GM19043 (cell line): ENCODE results near the gene TMEM98.
"Not testable (repeated sequence)": the region's sequence is repeated elsewhere in the genome, so short reads cannot be mapped to it uniquely, and the experiment has no call there.

Experiments
- ATAC-seq: cut with Tn5 transposase; IDR thresholded peaks from one replicate; pipeline ENCODE4 v1.9.1; 2021; ENCODE audit warnings: low read depth; ENCODE audit not compliant: unreplicated experiment

Gene TMEM98

GRCh38 chr17:32913593-32913992 is 14.4 kb upstream of the TMEM98 start:
- ATAC-seq, result no peak

DNA sequence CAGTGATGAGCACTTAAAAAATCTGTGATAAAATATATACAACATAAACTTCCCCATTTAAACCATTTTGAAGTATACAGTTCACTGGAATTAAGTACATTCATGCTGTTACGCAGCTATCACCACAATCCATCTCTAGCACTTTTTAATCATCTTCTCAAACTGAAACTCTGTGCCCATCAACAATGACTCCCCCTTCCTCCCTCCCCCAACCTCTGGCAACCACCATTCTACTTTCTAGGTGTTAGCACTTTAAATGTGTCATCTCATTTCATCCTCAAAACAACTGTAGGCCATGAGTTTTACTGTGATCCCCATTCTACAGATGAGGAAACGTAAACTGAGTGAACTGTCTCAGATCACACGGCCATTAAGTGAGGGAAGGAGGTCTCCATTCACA is 13.8 kb upstream of the TMEM98 start:
- no peak for ATAC-seq

- ATAC-seq, result no peak
Observed at GRCh38 chr17:32915245-32915644, 12.7 kb upstream of the TMEM98 start.

DNA sequence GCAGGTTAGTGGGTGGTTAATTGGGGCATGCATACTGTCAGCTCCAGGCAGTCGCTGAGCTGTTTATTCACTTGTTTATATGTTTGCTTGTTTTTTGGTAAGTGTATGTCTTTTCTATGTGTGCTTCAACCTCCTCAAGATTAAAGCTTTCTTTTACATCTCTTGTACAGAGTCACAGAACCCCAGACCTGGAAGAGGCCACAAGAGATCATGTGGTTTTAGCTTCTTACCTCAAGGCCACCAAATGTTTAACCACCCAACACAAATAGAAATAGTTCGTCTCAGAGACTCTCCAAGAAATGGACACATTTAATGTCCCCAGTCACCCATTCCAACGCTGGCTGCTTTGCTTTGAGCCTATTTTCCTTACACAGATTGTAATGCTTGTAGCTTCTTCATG is 11.8 kb upstream of the TMEM98 start:
- ATAC-seq, result no peak

GRCh38 chr17:32917081-32917480 is 10.9 kb upstream of the TMEM98 start:
- ATAC-seq, result no peak

- ATAC-seq, result no peak
Observed at GRCh38 chr17:32917842-32918241, 10.1 kb upstream of the TMEM98 start.

DNA sequence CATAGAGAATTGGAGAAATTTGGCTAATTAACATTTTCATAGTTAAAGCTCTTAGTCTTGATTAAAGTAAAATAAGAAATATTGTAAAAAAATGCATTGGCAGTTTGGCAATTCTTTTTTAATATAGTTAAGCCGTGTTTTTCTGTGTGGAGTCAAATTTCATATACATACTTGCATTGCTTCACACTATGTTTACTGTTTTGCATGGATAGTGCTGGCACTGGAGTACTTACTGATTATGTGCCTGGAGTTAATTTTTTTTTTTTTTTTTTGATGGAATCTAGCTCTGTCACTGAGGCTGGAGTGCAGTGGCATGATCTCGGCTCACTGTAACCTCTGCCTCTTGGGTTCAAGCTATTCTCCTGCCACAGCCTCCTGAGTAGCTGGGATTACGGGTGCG is 8.1 kb upstream of the TMEM98 start:
- ATAC-seq, result not testable (repeated sequence)

GRCh38 chr17:32920293-32920692 is 7.7 kb upstream of the TMEM98 start:
- no peak for ATAC-seq

GRCh38 chr17:32921017-32921416 is 6.9 kb upstream of the TMEM98 start:
- no peak for ATAC-seq

DNA sequence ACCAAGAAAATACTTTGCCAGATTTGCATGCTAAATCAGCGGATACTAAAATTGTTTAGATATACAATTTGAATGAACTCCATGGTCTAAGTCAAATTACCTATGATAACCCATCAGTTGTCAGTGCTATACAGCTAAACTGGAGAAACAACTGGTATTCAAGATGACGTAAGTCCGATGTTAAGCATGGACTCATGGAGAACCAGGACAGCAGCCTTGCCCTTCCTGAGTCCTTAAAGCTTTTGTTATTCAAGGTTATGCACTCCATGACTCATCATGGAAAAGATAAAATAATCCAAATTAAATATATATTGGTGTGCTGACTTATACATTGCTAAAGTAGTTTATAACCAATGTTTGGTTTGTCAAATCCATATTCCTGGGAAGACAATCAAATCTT is 4.0 kb upstream of the TMEM98 start:
- not testable (repeated sequence) for ATAC-seq

- no peak for ATAC-seq
Observed at GRCh38 chr17:32926183-32926582, 1.8 kb upstream of the TMEM98 start.

DNA sequence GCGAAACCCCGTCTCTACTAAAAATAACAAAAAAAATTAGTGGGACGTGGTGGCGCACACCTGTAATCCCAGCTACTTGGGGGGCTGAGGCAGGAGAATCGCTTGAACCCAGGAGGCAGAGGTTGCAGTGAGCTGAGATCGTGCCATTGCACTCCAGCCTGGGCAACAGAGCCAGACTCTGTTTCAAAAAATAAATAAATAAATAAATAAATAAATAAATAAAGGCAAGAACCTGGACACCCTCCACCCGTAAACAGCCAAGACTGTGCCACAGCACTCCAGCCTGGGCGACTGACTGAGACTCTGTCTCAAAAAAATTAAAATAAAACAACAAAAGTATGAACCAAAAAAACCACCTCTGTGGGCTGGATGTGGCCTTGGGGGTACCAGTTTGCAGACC is 1.2 kb upstream of the TMEM98 start:
- ATAC-seq, result not testable (repeated sequence)

- no peak for ATAC-seq
Observed at GRCh38 chr17:32927201-32927723, 691 bp upstream of the TMEM98 start.

- ATAC-seq, result no peak
Observed at GRCh38 chr17:32928586-32929535, 908 bp downstream of the TMEM98 start.

GRCh38 chr17:32929588-32929987 is 1.6 kb downstream of the TMEM98 start:
- ATAC-seq, result no peak

- ATAC-seq, result no peak
Observed at GRCh38 chr17:32930512-32930911, 2.6 kb downstream of the TMEM98 start.

DNA sequence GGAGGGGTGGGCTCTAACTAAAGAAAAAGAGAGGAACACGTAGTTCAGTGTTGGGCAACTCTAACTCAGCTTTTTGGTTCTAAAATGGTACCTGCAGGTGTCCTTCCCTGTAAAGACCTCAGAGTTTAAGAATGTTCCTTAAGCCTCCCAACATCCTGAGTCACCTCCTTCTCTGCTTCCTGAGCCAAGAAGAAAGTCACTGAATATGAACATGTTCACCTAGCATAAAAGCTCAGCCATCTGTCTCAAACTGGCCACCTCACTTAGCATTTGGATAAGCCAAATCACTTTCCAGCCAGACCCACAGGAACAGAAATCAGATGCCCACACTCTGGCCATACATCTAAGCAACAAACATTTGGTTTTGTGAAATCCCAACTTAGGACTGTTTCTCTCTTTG is 3.7 kb downstream of the TMEM98 start:
- no peak for ATAC-seq

- ATAC-seq, result no peak
Observed at GRCh38 chr17:32933881-32934280, 5.9 kb downstream of the TMEM98 start.

DNA sequence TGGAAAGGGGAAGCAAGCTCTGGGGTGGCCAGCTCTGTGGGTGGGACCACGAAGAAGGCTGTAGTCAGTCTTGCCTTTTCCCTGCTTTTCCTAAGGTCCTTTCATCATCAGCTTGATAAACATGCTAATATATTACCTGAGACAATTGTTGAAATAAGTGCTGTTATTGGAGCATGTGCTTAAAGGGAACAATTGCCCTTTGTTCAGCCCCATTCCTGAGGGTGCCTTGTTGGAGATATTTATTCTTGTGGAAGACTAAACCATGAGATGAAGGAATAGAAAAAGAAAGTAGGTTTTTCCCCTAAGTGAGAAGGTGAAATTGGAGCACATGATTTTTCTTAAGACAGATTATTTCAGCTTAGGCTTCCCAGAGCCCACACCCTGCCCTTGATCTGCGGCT is 7.8 kb downstream of the TMEM98 start:
- ATAC-seq, result no peak

GRCh38 chr17:32936186-32936893 is 8.4 kb downstream of the TMEM98 start:
- no peak for ATAC-seq

GRCh38 chr17:32936894-32937500 is 9.0 kb downstream of the TMEM98 start:
- ATAC-seq, result no peak
